H9 (cell line): ENCODE measurements around the gene ABCD1. TPM values are rescaled to one million over a fixed set of nuclear protein-coding genes. Genes with fewer than 3 reads are reported as not detected.
A peak's percentile ranks its signal among the peaks of the same experiment; 100 is the strongest.

Source experiments
- DNase-seq: peaks from one replicate; pipeline ENCODE4 v3.0.0-alpha.2; 2017
- H2AFZ ChIP-seq: one replicate; pipeline ENCODE4 v1.6.1; 2013; ENCODE audit warnings: mild to moderate bottlenecking, low read length, control low read depth, moderate library complexity
- H2AK5ac ChIP-seq: 2 replicates; pipeline ENCODE4 v1.6.1; 2013; ENCODE audit warnings: low read length, control low read depth, mixed read lengths; ENCODE audit not compliant: insufficient read length
- H2BK120ac ChIP-seq: one replicate; pipeline ENCODE4 v1.6.1; 2013; ENCODE audit warnings: low read depth, mild to moderate bottlenecking, low read length, control low read depth, inconsistent platforms; ENCODE audit not compliant: poor library complexity, severe bottlenecking
- H2BK12ac ChIP-seq: 2 replicates; pipeline ENCODE4 v1.6.1; 2013; ENCODE audit warnings: low read length, control low read depth, mixed read lengths, low read depth; ENCODE audit not compliant: insufficient read length
- H2BK15ac ChIP-seq: 2 replicates; pipeline ENCODE4 v1.6.1; 2013; ENCODE audit warnings: low read depth, low read length, control low read depth
- H2BK20ac ChIP-seq: one replicate; pipeline ENCODE4 v1.6.1; 2013; ENCODE audit warnings: low read depth, mild to moderate bottlenecking, low read length, control low read depth, inconsistent platforms; ENCODE audit not compliant: poor library complexity, severe bottlenecking
- H2BK5ac ChIP-seq: 2 replicates; pipeline ENCODE4 v1.6.1; 2013; ENCODE audit warnings: low read length, control low read depth, mixed read lengths; ENCODE audit not compliant: insufficient read length
- H3K14ac ChIP-seq: 2 replicates; pipeline ENCODE4 v1.6.1; 2013; ENCODE audit warnings: low read length, control low read depth; ENCODE audit not compliant: insufficient read depth
- H3K18ac ChIP-seq: 2 replicates; pipeline ENCODE4 v1.6.1; 2013; ENCODE audit warnings: low read depth, mild to moderate bottlenecking, mixed read lengths, low read length, control low read depth; ENCODE audit not compliant: insufficient read length
- H3K23ac ChIP-seq: 2 replicates; pipeline ENCODE4 v1.6.1; 2013; ENCODE audit warnings: low read length, control low read depth, mixed read lengths, low read depth; ENCODE audit not compliant: insufficient read length
- H3K23me2 ChIP-seq: 2 replicates; pipeline ENCODE4 v1.6.1; 2013; ENCODE audit warnings: low read depth, mild to moderate bottlenecking, mixed read lengths, low read length, control low read depth; ENCODE audit not compliant: insufficient read length, poor library complexity, severe bottlenecking
- H3K27ac ChIP-seq: 2 replicates; pipeline ENCODE4 v1.5.1; 2013; ENCODE audit warnings: low read length, control low read depth, mixed read lengths, low read depth; ENCODE audit not compliant: insufficient read length
- H3K27me3 ChIP-seq: 2 replicates; pipeline ENCODE4 v1.6.1; 2013; ENCODE audit warnings: low read length, control low read depth, inconsistent platforms; ENCODE audit not compliant: insufficient read depth
- H3K4ac ChIP-seq: 2 replicates; pipeline ENCODE4 v1.6.1; 2013; ENCODE audit warnings: low read depth, mild to moderate bottlenecking, control low read depth, inconsistent platforms, low read length, moderate library complexity
- H3K4me1 ChIP-seq: 2 replicates; pipeline ENCODE4 v1.6.1; 2013; ENCODE audit warnings: low read length, control low read depth, inconsistent platforms; ENCODE audit not compliant: insufficient read depth
- H3K4me2 ChIP-seq: 2 replicates; pipeline ENCODE4 v1.6.1; 2013; ENCODE audit warnings: low read length, control low read depth, mixed read lengths; ENCODE audit not compliant: insufficient read length, insufficient read depth
- H3K56ac ChIP-seq: 2 replicates; pipeline ENCODE4 v1.6.1; 2013; ENCODE audit warnings: low read depth, mild to moderate bottlenecking, mixed read lengths, low read length, control low read depth; ENCODE audit not compliant: insufficient read length
- H3K79me1 ChIP-seq: 2 replicates; pipeline ENCODE4 v1.6.1; 2013; ENCODE audit warnings: low read depth, mild to moderate bottlenecking, moderate library complexity, low read length, control low read depth, inconsistent platforms; ENCODE audit not compliant: insufficient read depth, poor library complexity, severe bottlenecking
- H3K79me2 ChIP-seq: 2 replicates; pipeline ENCODE4 v1.6.1; 2013; ENCODE audit warnings: low read length, control low read depth, inconsistent platforms; ENCODE audit not compliant: insufficient read depth
- H3K9ac ChIP-seq: 2 replicates; pipeline ENCODE4 v1.6.1; 2013; ENCODE audit warnings: low read length, control low read depth, mixed read lengths; ENCODE audit not compliant: insufficient read length; ENCODE audit errors: extremely low read depth
- H3K9me3 ChIP-seq: one replicate; pipeline ENCODE4 v1.6.1; 2013; ENCODE audit warnings: low read depth, low read length, inconsistent platforms; ENCODE audit not compliant: control insufficient read depth
- H3T11ph ChIP-seq: one replicate; pipeline ENCODE4 v1.6.1; 2013; ENCODE audit warnings: mild to moderate bottlenecking, low read length, control low read depth, inconsistent platforms
- H4K20me1 ChIP-seq: one replicate; pipeline ENCODE4 v1.6.1; 2013; ENCODE audit not compliant: control insufficient read depth, insufficient read length, insufficient read depth
- H4K5ac ChIP-seq: 2 replicates; pipeline ENCODE4 v1.6.1; 2013; ENCODE audit warnings: low read depth, mild to moderate bottlenecking, mixed read lengths, low read length, control low read depth; ENCODE audit not compliant: insufficient read length
- H4K8ac ChIP-seq: replicated peaks from 2 replicates; pipeline ENCODE4 v1.6.1; 2013; ENCODE audit warnings: low read length, control low read depth, mixed read lengths, low read depth; ENCODE audit not compliant: insufficient read length
- H4K91ac ChIP-seq: 2 replicates; pipeline ENCODE4 v1.6.1; 2013; ENCODE audit warnings: low read depth, mild to moderate bottlenecking, moderate library complexity, mixed read lengths, low read length, control low read depth; ENCODE audit not compliant: insufficient read length
- H3K27ac Mint-ChIP-seq, 3 experiments: 2 replicates in 2 of 3; 3 replicates in 1 of 3; pipeline ENCODE4 v1.8.0; 2020 to 2021; ENCODE audit warnings: mixed read lengths in 3 of 3, mild to moderate bottlenecking in 1 of 3, moderate library complexity in 1 of 3
- H3K27me3 Mint-ChIP-seq: 2 replicates; pipeline ENCODE4 v1.8.0; 2021; ENCODE audit warnings: low read depth, mild to moderate bottlenecking, moderate library complexity, mixed read lengths
- H3K36me3 Mint-ChIP-seq, 3 experiments: 2 replicates in 2 of 3; 3 replicates in 1 of 3; pipeline ENCODE4 v1.8.0; 2020 to 2021; ENCODE audit warnings: low read depth in 3 of 3, mixed read lengths in 3 of 3; ENCODE audit not compliant: insufficient read depth in 1 of 3
- H3K4me1 Mint-ChIP-seq, 2 experiments: 2 replicates each; pipeline ENCODE4 v1.8.0; 2020; ENCODE audit warnings: mixed read lengths in 2 of 2
- H3K4me3 Mint-ChIP-seq, 2 experiments: 2 replicates in 1 of 2; 3 replicates in 1 of 2; pipeline ENCODE4 v1.8.0; 2020 to 2021; ENCODE audit warnings: mild to moderate bottlenecking in 2 of 2, mixed read lengths in 2 of 2, moderate library complexity in 1 of 2
- H3K9me3 Mint-ChIP-seq, 2 experiments: 2 replicates in 1 of 2; 3 replicates in 1 of 2; pipeline ENCODE4 v1.8.0; 2020; ENCODE audit warnings: mild to moderate bottlenecking in 2 of 2, mixed read lengths in 2 of 2, moderate library complexity in 1 of 2
- WGBS: extraction: QIAGEN DNeasy Blood & Tissue Kit; methylation state at CpG from one replicate; pipeline ENCODE4 v1.1.7; 2013; ENCODE audit warnings: missing lambda C conversion rate, low lambda C conversion rate, mixed read lengths; ENCODE audit not compliant: insufficient read length; ENCODE audit errors: extremely low coverage; 5-methylcytosine and 5-hydroxymethylcytosine counted together
- total RNA-seq: library from RNA; stranded (reverse); gene quantifications from 2 replicates; pipeline ENCODE4 v1.2.1, GENCODE V29; 2021
- TF ChIP-seq, protein P1 (sequence below): fragments of 200-600 bp; sonication (generic); conservative IDR thresholded peaks from 3 replicates; pipeline ENCODE4 v1.8.0; 2021; ENCODE audit warnings: antibody characterized with exemption, mild to moderate bottlenecking

Gene ABCD1
- total RNA-seq, 1 experiment from 2014 or later = 11.1 TPM

DNA sequence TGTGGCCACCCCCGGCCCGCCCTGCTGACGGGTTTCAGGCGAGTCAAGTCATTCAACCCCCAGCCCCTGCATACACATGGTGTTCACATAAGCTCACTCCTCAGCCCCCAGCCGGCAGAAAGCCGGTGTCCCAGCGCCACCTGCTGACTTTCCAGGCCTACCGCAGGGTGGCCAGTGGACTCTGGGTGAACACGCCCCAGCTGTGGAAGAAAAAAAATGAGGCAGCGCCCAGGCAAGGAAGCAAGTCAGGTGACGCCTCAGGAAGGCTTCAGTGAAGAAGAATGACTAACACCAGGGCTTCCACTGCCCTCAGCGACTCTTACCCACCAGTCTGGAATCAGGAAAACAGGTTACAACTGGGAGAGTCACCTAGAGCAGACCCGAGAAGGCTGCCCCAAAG lies 16.2 kb upstream of the ABCD1 start:
- Histone ChIP-seq H2BK5ac (no peak overlapping the region), H2BK12ac (no peak overlapping the region), H3K27ac (no peak overlapping the region), H3K23me2 (no peaks in the 10 kb centered on the region), H4K8ac (no peak overlapping the region), H3K9me3 (peaks cover 14% of the 10 kb centered on the region), H3K23ac (no peak overlapping the region), H3K4me2 (no peak overlapping the region), H3K14ac (no peak overlapping the region), H3T11ph (no peak overlapping the region), H2AFZ (no peak overlapping the region), H3K56ac (no peak overlapping the region), H2BK120ac (no peak overlapping the region), H2BK15ac (no peak overlapping the region), H4K5ac (no peak overlapping the region), H3K9ac (no peak overlapping the region), H3K4ac (no peak overlapping the region), H2BK20ac (no peak overlapping the region), H2AK5ac (no peak overlapping the region), H3K4me1 (no peaks in the 10 kb centered on the region), H4K91ac (no peak overlapping the region), H4K20me1 (no peaks in the 10 kb centered on the region), H3K79me1 (no peaks in the 10 kb centered on the region), H3K27me3 (no peaks in the 10 kb centered on the region), H3K79me2 (no peaks in the 10 kb centered on the region), H3K18ac (no peak overlapping the region)
- H3K36me3 Mint-ChIP-seq = peaks cover 32 to 70% (median 50%) of the 10 kb centered on the region in 3 experiments
- DNase-seq = peak; percentile 78
- H3K4me3 Mint-ChIP-seq = no peak overlapping the region; a peak in 1 of 5 replicates
- no peak overlapping the region for H3K27ac Mint-ChIP-seq
- H3K27me3 Mint-ChIP-seq = no peaks in the 10 kb centered on the region
- peaks cover 3 to 6% of the 10 kb centered on the region in 2 experiments; a peak in 3 of 4 replicates for H3K4me1 Mint-ChIP-seq
- TF ChIP-seq, protein P1, sequence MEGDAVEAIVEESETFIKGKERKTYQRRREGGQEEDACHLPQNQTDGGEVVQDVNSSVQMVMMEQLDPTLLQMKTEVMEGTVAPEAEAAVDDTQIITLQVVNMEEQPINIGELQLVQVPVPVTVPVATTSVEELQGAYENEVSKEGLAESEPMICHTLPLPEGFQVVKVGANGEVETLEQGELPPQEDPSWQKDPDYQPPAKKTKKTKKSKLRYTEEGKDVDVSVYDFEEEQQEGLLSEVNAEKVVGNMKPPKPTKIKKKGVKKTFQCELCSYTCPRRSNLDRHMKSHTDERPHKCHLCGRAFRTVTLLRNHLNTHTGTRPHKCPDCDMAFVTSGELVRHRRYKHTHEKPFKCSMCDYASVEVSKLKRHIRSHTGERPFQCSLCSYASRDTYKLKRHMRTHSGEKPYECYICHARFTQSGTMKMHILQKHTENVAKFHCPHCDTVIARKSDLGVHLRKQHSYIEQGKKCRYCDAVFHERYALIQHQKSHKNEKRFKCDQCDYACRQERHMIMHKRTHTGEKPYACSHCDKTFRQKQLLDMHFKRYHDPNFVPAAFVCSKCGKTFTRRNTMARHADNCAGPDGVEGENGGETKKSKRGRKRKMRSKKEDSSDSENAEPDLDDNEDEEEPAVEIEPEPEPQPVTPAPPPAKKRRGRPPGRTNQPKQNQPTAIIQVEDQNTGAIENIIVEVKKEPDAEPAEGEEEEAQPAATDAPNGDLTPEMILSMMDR = peak; percentile 61
- WGBS = no CpG with 5 or more reads among the region's 13 CpGs
- peaks cover 70 to 80% of the 10 kb centered on the region in 2 experiments for H3K9me3 Mint-ChIP-seq
